KG1 (cell line): ENCODE data around the gene PAPLN.
A peak's percentile ranks its signal among the peaks of the same experiment; 100 is the strongest.
"Not testable (repeated sequence)": the region's sequence is repeated elsewhere in the genome, so short reads cannot be mapped to it uniquely, and the experiment has no call there.

ENCODE experiments used
- DNase-seq: peaks from one replicate; lab custom pipeline; 2025; lab: John Stamatoyannopoulos, UW

PAPLN gene

GRCh38 chr14:73289729-73290128 lies 52.4 kb downstream of the PAPLN start:
- DNase-seq, result no peak

GRCh38 chr14:73290279-73290678 lies 53.0 kb downstream of the PAPLN start:
- DNase-seq, result no peak

GRCh38 chr14:73293782-73294781 lies 56.8 kb downstream of the PAPLN start:
- DNase-seq, result no peak

- peak; percentile 46 for DNase-seq
Observed at GRCh38 chr14:73295198-73295796, 58.0 kb downstream of the PAPLN start.

GRCh38 chr14:73305499-73305898 lies 68.2 kb downstream of the PAPLN start:
- no peak for DNase-seq

- DNase-seq, result no peak
Observed at GRCh38 chr14:73307261-73307660, 70.0 kb downstream of the PAPLN start.

GRCh38 chr14:73309207-73309606 lies 71.9 kb downstream of the PAPLN start:
- DNase-seq, result not testable (repeated sequence)

- DNase-seq, result no peak
Observed at GRCh38 chr14:73311708-73312030, 74.4 kb downstream of the PAPLN start.

GRCh38 chr14:73312687-73313086 lies 75.4 kb downstream of the PAPLN start:
- no peak for DNase-seq

GRCh38 chr14:73313151-73313550 lies 75.8 kb downstream of the PAPLN start:
- no peak for DNase-seq

- no peak for DNase-seq
Observed at GRCh38 chr14:73323896-73324399, 86.6 kb downstream of the PAPLN start.
